HCEC 1CT (cell line): ENCODE data around the gene MICOS13.
"Not testable (repeated sequence)": the region's sequence is repeated elsewhere in the genome, so short reads cannot be mapped to it uniquely, and the experiment has no call there.

Experiments used
- DNase-seq: peaks from one replicate; pipeline ENCODE4 v3.0.0-alpha.2; 2017

The MICOS13 gene

DNA sequence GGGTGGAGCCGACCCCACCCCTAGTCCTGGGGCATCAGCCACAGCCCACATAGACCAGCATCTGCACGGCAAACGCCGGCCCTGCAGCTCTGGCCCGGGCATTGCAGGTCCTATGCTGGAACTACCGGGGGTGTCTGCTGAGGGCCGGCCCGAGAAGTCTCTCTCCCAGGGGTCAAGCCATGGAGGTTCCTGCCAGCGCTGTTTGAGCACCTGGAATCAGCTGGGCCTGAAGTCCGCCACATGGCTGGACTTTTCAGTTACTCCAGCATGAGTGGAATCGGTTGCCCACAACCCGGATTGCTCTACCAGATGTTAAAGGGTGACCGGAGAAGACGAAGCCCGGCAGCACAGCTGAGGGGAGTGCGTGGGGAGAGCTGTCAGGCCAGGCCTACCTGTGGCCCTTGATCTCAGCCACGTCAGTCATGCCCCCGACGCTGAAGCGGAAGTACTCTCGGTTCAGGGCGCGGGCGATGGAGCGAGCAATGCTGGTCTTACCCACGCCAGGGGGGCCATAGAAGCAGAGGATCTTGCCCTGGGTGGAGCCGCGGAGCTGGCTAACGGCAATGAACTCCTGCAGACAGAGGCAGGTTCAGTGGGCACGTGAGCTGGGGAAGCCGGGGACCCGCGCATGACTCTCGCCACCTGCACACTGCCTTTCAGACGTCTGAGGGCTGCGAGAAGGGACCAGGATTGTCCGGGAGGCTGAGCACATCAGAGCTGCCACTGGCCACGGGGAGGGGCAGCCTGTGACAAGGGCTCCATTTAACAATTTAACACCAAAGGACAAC is 18.5 kb upstream of the MICOS13 start:
- no peak for DNase-seq

DNA sequence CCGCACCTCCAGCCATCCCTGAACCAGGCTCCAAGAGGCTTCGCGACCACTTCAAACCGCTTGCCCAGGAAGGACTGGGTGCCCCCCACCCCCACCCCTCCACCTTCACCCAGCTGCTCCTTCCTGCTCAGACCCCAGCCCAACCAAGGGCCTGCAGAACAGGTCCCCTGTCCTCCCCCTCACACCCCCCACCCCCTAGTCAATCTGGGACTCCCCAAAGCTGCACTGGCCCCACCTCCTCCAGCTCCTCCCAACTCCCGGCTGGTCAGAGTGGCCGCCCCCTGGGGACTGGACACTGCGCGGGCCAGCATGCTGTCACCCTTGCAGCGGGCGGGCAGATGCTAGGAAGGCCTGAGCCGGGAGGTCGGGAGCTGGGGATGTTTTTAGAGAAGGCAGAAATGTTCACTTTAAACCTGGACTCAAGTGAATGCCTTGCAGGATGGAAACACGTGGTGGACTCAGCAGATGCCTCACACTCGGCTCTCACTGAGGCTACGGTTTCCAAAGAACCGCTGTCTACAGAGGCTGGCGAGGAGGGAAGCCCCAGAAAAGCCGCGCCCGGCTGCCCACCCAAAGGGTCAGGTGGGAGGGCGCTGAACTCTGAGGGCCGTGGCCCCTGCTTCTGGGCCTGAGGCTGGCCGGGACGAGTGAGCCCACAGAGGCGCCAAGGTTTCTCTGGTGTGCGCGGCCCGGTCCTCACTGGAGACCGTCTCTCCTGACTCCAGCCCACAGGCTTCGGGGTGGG is 17.7 kb upstream of the MICOS13 start:
- no peak for DNase-seq

DNA sequence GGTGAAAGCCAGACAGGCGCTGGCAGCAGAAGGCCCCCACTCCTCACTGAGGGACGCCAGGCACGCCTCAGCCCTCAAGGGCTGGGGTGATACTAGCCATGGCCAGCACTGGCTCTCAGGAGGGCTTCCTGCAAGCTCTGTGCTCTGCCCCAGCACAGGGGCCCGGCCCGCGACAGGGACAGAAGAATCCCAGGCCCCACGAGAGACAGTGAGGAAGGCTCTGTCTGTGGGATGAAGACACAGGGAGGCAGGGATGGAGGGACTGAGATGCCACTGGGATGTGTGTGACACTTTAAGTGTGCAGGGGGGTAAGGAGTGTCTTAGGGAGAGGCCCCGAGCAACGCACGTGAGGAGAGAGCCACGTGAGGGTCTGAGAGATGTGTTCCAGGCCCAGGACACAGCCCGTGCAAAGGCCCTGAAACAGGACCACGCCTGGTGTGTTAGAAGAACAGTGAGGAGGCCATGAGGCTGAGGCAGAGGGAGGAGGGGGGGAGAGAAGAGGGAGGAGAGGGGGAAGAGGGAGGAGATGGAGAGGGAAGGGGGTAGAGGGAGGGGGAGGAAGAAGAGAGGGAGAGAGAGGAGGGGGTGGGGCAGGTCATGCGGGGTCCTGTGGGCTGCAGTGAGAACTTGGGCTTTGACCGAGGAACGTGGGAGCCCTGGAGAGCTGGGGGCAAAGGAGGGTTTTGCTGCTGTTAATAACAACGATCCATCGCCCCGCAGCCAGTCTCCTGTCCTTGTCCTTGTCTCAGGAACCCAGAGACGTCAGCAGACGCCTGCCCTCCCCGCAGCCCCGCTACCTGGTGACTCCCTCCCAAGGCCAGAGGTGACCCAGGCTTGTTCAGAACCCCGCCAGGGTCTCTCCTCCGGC is 16.9 kb upstream of the MICOS13 start:
- DNase-seq = no peak

DNA sequence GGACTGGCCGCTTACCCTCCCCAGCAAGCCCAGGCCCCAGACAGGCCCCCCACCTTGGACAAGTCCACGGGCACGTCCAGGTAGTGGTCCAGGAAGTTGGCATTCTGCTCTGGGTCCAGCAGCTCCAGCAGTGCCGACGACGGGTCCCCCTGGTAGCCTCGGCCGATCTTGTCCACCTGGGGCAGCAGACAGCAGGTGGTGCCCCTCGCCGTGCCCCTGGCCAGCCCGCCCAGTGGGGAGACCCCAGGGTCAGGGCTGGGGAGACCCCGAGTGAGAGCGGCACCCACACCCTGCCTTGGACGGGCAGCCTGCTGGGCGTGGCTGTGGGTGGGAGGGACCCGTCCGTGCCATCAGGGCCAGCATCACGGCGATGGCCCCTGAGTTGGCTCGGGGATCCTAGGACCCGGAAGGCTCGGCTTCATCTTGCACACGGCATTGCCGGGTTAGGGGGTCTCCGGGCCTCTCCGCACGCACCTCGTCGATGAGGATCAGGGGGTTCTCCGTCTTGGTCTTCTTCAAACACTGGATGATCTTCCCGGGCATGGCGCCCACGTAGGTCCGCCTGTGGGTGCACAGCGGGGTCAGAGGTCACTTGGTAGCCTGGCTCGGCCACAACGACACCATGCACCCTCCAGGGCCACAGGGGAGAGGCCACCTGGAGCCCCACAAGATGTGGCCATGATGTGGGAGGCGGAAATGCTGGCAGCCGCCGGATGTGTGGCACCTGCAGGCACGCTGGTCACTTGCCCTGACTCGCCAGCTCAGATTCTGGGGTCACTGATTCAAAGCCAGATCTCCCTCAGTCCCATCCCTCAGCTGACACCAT is 16.1 kb upstream of the MICOS13 start:
- DNase-seq = no peak

DNA sequence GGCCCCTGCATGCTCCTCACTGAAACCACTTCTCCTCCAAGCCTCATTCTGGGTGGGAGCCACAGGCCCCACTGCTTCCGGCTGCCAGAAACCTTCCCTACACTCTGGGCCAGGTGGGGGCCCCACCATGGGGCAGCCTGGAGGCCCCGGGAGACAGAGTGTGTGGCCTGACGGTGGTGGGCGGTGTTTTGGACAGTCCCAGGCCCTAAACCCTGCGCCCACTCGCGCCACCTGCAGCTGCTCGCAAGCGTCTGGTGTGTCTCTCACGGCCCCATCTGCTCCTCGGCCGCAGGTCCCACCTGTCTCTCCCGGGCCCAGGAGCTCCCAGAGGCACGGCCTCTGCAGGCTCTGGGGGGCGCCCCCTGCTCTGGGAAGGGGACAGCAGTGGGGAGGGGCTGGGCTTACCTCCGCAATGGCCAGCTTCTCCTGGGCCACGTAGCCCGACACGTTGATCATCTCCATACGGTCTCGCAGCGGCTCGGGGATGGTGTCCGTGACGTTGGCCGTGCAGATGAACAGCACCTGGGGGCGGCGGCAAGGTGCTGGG is 15.4 kb upstream of the MICOS13 start:
- no peak for DNase-seq

DNA sequence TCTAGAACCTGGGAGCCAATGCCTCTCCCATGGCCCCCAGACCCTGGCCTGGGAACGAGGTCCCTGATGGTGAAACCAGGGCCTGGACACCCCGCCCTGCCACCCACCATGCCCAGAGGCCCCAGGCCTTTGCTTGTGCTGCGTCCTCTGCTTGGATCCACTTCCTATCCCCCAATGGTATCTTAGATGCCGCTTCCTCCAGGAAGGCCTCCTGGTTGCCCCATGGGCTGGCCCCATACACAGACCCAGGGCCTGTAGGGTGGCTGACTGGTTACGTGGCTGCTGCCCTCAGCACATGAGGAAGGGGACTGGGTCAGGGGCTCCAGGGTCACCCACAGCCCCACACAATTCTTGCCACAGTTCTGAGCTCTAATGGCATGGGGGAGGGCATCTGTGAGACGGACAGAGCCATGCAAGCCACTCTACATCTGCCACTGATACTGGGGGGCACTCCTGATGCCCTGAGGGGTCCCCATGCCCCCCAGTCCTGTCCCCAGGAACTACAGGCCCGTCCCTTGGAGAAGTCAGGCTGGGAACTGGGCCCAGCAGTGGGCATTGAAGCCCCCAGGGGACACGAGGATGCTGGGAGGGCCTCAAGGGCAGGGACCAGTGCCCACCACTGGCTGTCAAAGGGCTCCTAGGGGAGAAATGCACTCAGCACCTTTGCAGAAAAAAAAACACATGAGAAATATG is 14.8 kb upstream of the MICOS13 start:
- no peak for DNase-seq

DNA sequence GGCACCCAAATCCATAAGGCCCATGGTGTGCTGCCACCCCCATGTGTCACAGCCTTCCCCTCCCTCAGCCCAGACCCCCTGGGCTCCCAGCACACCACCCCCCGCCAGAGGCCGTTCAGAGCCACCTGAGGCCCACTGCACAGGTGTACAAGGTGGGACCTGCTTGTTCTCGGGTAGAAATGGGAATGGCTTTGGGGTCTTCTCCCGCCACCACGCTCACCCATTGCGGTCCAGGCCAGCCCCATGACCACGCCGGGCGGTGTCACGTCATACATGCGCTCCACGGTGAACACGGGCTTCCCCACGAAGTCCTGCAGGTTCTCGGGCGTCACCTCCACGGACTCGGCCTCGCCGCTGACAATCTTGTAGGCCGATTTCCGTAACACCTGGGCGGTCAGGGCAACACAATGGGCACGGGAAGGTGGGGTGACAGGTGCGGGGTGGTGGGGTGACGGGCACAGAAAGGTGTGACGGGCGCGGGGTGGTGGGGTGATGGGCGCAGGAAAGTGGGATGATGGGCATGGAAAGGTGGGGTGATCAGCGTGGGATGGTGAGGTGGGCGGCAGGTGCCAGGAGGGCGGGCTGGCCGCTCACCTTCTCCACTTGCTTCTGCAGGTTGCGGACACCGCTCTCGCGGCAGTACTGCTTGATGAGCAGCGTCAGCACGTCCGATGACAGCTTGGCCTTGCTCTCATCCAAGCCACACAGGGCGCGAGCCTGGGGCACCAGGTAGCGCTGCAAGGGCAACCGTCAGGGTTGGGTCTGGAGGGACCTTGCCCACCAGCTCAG is 14.0 kb upstream of the MICOS13 start:
- no peak for DNase-seq

DNA sequence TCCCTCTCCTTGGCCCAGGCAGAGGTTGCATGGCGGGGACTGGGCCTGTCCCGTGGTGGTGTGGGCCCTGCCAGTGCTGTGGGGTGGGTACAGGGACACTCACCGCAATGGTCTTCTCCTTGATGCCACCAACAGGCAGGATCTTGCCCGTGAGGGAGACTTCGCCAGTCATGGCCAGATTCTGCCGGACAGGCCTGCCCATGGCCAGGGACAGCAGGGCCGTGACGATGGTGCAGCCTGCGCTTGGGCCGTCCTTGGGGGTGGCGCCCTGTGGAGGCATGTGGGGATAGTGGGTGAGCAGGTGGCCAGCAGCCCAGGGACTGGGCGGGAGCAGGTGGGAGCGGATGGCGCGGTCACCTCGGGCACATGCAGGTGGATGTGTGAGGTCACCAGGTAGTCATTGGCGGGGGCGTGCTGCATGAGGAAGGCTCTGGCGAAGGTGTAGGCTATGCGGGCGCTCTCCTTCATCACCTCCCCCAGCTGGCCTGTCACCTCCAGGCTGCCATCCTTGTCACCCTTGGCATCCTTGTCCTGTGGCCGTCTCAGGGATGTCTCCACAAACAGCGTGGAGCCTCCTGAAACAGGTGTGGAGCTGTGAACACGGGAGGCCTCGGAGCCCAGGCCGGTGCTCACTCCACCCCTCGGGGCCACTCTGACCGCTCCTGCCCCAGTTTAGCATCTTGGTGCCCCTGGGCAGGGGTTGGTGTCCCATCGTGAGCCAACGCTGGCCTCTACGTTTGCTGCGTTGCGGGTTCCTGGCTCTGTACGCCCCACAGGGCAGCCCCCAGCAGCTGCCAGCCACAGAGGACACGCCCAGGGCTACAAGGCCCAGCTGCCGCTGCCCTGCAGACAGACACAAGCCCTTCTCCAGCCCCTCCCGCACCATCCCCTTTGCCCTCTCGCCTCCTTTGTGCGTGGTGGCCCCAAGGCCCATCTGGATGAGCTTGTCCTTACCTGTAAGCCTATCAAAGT is 13.2 kb upstream of the MICOS13 start:
- no peak for DNase-seq

DNA sequence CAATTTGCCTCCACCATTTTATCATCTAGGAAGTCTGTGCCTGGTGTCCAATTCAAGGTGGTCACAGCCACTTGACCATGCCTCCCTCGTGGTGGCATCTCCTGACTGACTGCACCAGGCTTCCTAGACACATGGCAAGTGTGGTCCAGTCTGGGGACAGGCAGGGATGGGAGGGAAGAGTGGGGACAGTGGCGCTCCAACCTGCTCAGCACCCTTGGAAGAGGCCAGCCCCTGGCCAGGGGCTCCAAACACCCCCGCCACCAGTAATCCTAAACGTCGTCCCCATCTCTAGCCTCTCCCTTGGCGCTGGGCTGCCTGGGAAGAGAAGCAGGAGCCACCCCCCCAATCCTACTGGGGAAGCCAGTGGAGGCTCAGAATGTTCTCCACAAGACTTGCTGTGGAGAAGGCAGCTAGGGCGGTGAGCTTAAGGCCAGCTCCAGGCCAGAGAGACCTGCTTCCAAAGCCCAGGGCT is 12.4 kb upstream of the MICOS13 start:
- DNase-seq = no peak

DNA sequence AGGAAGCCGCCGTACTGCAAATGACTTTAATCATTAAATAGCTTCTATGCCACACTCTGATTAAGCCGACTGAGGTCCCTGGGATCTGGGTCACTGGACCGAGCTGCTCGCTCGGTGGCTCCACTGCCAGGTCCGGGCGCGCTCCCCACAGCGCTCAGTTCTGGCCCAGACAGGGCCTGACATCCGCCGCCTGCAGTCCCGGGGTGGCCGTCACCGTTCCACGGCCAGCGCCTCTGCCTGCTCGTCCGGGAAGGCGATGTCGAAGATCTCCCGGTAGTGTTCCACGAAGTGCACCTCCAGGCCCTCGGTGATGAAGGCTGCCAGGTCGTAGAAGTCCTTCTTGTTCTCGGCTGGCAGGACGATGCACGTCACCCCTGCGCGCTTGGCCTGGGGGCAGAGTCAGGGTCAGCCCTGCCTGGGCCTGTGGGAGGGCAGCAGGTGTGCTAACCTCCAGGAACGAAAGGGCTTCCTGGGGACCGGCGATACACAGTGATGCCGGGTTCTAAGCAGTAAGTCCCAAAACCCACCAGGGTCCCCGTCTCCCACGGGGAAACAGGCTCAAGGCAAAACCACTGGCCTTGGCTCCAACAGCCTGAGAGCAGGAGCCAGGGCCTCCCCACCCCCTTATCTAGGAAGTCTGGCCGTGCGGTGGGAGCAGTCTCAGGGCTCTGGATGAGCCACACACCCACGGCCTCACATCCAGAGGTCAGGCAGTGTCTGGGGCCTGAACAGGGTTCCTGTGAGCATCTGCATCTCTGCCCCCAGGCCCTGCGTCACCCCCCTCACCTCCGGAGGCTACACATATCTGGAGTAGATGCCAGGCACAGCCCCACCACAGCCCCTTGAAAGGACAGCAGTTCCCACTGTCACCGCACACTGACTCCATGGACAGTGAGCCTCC is 11.8 kb upstream of the MICOS13 start:
- no peak for DNase-seq

DNA sequence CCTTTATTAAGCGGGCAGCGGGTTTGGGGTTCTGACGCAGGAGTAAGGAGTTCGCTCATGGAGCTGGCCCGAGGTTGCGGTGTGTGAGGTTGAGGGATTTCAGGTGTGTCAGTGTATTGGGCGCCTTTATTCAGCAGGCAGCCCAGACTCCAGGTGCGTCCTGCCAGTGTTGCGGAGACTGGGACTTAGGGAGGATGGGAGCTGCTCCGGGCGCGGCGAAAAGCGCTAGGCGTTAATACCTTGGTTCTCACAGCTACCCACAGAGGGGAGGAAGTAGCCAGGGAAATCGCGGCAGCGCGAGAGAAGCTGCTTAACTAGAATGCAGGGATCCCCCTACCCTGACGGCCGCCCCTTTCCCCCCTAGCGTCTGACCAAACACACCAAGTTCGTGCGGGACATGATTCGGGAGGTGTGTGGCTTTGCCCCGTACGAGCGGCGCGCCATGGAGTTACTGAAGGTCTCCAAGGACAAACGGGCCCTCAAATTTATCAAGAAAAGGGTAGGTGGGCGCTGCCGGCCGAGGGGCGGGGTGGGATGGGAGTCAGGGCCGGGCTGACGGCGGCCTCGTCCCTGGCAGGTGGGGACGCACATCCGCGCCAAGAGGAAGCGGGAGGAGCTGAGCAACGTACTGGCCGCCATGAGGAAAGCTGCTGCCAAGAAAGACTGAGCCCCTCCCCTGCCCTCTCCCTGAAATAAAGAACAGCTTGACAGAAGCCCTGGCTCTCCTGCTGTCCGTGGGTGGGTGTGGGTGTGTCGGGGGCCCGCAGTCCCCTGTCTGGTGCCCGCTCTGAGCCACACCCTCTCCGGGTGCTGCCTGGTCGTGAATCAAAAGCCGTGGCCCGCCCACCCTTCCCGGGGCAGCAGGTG is 10.9 kb upstream of the MICOS13 start:
- DNase-seq = peak; percentile 24

DNA sequence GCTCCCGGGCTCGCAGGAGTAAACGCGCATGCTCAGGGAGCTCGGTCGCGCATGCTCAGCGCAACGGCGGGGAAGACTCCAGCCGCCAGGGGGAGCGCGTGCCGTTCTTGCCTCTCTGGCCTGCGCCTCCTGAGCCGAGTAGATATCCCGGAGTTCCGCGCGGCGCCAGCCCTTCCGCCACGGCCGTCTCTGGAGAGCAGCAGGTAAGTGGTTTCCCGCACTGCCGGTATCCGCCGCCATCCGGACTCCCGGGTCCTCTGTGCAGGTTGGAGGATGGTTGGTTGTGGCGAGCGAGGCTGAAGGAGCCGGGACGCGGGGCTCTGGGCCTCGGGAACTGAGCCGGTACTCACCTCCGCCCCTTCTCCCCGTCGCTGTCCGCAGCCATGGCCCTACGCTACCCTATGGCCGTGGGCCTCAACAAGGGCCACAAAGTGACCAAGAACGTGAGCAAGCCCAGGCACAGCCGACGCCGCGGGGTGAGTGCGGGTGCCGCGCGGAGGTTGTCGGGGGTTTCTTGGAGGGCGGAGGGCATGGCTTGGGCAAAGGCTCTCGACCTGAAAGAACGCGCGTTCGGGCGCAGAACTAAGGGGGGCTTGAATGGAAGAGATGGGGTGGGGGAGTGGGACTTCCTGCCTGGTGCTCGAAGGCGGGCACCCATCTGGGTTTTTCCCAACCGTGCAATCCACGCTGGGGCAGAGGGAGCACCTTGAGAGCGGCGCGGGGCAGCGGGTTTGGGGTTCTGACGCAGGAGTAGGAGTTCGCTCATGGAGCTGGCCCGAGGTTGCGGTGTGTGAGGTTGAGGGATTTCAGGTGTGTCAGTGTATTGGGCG is 10.0 kb upstream of the MICOS13 start, which contains the start of gene RPL36:
Gene RPL36 (plus strand): TSS at position 171 of the 830 bp plus-strand sequence. CDS start 213 bp downstream, at position 384.
- peak; percentile 92 for DNase-seq

DNA sequence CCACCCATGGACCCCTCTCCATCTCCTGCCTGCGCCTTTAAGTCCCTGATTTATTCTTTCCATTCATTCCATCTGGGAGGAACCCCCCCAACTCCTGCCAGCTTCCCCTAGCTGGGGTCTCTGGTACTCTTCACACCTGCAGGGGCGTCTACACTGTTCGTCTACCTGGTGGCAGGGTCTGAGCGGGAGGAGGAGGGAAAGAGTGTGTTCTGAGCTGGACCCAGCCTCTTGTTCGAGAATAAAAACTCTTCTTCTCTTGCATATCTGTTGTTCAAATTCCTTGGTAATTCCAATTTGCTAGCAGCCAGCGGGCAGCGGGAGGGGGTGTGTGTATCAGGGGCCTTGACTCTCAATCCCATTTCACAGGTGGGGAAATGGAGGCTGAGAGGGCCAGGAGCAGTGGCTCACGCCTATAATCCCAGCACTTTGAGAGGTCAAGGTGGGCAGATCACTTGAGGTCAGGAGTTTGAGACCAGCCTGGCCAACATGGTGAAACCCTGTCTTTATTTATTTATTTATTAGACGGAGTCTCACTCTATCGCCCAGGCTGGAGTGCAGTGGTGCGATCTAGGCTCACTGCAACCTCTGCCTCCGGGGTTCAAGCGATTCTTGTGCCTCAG is 8.1 kb upstream of the MICOS13 start:
- not testable (repeated sequence) for DNase-seq

DNA sequence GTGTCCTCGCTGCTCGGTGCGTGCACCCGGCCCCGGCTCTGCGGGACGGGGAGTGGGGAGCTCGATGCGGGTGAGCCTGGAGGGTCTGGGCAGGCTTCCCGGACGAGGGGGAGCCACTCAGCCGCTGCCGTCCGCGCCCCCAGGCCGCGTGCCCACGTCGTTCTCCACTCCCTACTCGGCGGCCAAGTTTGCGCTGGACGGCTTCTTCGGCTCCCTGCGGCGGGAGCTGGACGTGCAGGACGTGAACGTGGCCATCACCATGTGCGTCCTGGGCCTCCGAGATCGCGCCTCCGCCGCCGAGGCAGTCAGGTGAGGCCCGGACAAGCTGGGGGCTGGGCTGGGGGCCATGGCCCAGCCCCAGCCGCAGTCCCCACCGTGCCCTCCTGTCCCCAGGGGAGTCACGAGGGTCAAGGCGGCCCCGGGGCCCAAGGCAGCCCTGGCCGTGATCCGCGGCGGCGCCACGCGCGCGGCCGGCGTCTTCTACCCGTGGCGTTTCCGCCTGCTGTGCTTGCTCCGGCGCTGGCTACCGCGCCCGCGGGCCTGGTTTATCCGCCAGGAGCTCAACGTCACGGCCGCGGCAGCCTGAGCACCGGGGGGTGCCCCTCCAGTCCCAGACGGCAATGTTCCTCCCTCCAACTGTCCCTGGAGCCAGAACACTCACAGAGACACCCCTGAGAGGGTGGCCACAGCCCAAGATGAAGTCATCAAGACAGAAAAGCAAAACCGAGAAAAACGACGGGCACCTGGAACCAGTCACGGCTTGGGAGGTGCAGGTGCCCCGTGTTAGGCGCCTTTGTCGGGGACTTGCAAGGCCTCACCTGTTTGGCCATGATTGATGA is 7.3 kb upstream of the MICOS13 start:
- DNase-seq = no peak
